SU-DHL-6 (cell line): ENCODE measurements around the gene IRGM.
"Not testable (repeated sequence)": the region's sequence is repeated elsewhere in the genome, so short reads cannot be mapped to it uniquely, and the experiment has no call there.

Experiments
- H2AFZ ChIP-seq: fragments of 200-600 bp; sonication (generic); 2 replicates; pipeline ENCODE4 v1.6.1; 2014; ENCODE audit warnings: low read depth, mild to moderate bottlenecking, moderate library complexity, mixed read lengths, antibody characterized with exemption, low read length; ENCODE audit not compliant: severe bottlenecking
- H3F3A ChIP-seq: fragments of 200-600 bp; shearing (Covaris generic); 2 replicates; pipeline ENCODE4 v1.6.0; 2016; ENCODE audit warnings: antibody characterized with exemption, mild to moderate bottlenecking; ENCODE audit not compliant: insufficient read depth
- H3K27ac ChIP-seq: fragments of 200-600 bp; sonication (generic); 2 replicates; pipeline ENCODE4 v1.5.1; 2016; ENCODE audit warnings: low read depth, mild to moderate bottlenecking, low read length, moderate library complexity, mixed read lengths
- H3K27me3 ChIP-seq: fragments of 200-600 bp; sonication (generic), shearing (Covaris generic); 2 replicates; pipeline ENCODE4 v1.6.0; 2014; ENCODE audit warnings: mild to moderate bottlenecking, low read length
- H3K36me3 ChIP-seq: fragments of 200-600 bp; sonication (generic); 2 replicates; pipeline ENCODE4 v1.6.1; 2014; ENCODE audit warnings: mild to moderate bottlenecking, low read length, mixed read lengths
- H3K4me2 ChIP-seq: fragments of 300-600, 200-600 bp; shearing (Covaris generic), sonication (generic); 2 replicates; pipeline ENCODE4 v1.6.0; 2014; ENCODE audit warnings: low read length, low read depth, mild to moderate bottlenecking; ENCODE audit not compliant: poor library complexity, severe bottlenecking
- H3K4me3 ChIP-seq: fragments of 200-600 bp; sonication (generic); 2 replicates; pipeline ENCODE4 v1.5.1; 2014; ENCODE audit warnings: antibody characterized with exemption, low read length, mild to moderate bottlenecking, mixed read lengths; ENCODE audit not compliant: insufficient read depth, poor library complexity, severe bottlenecking
- H3K79me2 ChIP-seq: fragments of 200-600 bp; sonication (generic); 2 replicates; pipeline ENCODE4 v1.6.1; 2014; ENCODE audit warnings: mild to moderate bottlenecking, low read length, moderate library complexity; ENCODE audit not compliant: insufficient read depth
- H3K9ac ChIP-seq: fragments of 200-600 bp; sonication (generic); 2 replicates; pipeline ENCODE4 v1.7.0; 2014; ENCODE audit warnings: mild to moderate bottlenecking, low read length
- H3K9me2 ChIP-seq: fragments of 200-600 bp; sonication (generic); replicated peaks from 2 replicates; pipeline ENCODE4 v1.6.1; 2014; ENCODE audit warnings: low read length; ENCODE audit not compliant: insufficient read depth
- H3K9me3 ChIP-seq: fragments of 200-600 bp; sonication (generic); 2 replicates; pipeline ENCODE4 v1.6.1; 2014; ENCODE audit warnings: low read length, mixed read lengths; ENCODE audit not compliant: insufficient read depth
- H4K20me1 ChIP-seq: fragments of 200-600 bp; sonication (generic); 2 replicates; pipeline ENCODE4 v1.6.1; 2014; ENCODE audit warnings: low read depth, mild to moderate bottlenecking, antibody characterized with exemption, low read length, moderate library complexity, mixed read lengths
- EZH2phosphoT487 ChIP-seq: fragments of 200-600 bp; sonication (generic), shearing (Covaris generic); conservative IDR thresholded peaks from 2 replicates; pipeline ENCODE4 v1.6.1; 2018; ENCODE audit warnings: mild to moderate bottlenecking, antibody characterized with exemption, low read length, moderate library complexity, mixed read lengths
- TF ChIP-seq, protein P1 (sequence below): fragments of 200-600 bp; sonication (generic); IDR thresholded peaks from one replicate; pipeline ENCODE4 v1.5.1; 2017; ENCODE audit warnings: antibody characterized with exemption, mild to moderate bottlenecking, low read length, moderate library complexity; ENCODE audit not compliant: insufficient read depth, poor library complexity, severe bottlenecking

The IRGM gene

GRCh38 chr5:150851039-150851438 is 4.7 kb downstream of the IRGM start:
- no peaks in the 10 kb centered on the region for H4K20me1 ChIP-seq
- H3K36me3 ChIP-seq = no peaks in the 10 kb centered on the region
- no peak overlapping the region for H3K9ac ChIP-seq
- H3K4me3 ChIP-seq = no peak overlapping the region
- no peak overlapping the region for H2AFZ ChIP-seq
- no peaks in the 10 kb centered on the region for H3K27me3 ChIP-seq
- H3K27ac ChIP-seq = no peak overlapping the region
- no peak overlapping the region for H3K4me2 ChIP-seq
- no peaks in the 10 kb centered on the region for H3K9me2 ChIP-seq
- no peaks in the 10 kb centered on the region for H3F3A ChIP-seq
- no peaks in the 10 kb centered on the region for H3K9me3 ChIP-seq
- TF ChIP-seq EZH2phosphoT487 = no peak
- TF ChIP-seq, protein P1, sequence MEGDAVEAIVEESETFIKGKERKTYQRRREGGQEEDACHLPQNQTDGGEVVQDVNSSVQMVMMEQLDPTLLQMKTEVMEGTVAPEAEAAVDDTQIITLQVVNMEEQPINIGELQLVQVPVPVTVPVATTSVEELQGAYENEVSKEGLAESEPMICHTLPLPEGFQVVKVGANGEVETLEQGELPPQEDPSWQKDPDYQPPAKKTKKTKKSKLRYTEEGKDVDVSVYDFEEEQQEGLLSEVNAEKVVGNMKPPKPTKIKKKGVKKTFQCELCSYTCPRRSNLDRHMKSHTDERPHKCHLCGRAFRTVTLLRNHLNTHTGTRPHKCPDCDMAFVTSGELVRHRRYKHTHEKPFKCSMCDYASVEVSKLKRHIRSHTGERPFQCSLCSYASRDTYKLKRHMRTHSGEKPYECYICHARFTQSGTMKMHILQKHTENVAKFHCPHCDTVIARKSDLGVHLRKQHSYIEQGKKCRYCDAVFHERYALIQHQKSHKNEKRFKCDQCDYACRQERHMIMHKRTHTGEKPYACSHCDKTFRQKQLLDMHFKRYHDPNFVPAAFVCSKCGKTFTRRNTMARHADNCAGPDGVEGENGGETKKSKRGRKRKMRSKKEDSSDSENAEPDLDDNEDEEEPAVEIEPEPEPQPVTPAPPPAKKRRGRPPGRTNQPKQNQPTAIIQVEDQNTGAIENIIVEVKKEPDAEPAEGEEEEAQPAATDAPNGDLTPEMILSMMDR = no peak
- no peaks in the 10 kb centered on the region for H3K79me2 ChIP-seq

DNA sequence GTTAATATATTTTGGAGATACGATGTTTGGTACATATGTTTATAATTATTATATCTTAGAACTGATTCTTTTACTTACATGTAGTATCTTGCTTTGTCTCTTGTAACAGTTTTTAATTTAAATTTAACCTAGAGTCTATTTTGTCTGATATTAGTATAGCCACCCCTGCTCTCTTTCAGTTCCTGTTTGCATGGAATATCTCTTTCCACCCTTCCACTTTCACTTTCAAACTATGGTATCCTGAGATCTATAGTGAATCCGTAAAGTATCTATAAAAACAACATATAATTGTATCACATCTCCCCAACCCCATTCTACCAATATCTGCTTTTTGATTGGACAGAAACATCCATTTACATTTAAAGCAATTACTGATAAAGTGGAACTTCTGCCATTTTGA is 7.2 kb downstream of the IRGM start:
- H4K20me1 ChIP-seq = no peaks in the 10 kb centered on the region

DNA sequence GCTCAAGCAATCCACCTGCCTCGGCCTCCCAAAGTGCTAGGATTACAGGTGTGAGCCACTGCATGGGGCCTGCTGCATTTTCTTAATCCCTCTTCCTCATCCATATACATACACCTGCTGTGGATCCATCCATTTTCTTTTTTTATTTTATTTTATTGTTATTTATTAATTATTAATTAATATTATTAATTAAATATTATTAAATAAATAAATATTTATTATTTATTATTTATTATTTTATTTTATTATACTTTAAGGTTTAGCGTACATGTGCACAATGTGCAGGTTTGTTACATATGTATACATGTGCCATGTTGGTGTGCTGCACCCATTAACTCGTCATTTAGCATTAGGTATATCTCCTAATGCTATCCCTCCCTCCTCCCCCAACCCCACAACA is 10.4 kb downstream of the IRGM start:
- H3K4me2 ChIP-seq, H3K27ac ChIP-seq, H3K36me3 ChIP-seq, H3F3A ChIP-seq, H3K4me3 ChIP-seq, H2AFZ ChIP-seq, H3K27me3 ChIP-seq, H3K9me2 ChIP-seq, H3K9ac ChIP-seq, H3K9me3 ChIP-seq, H4K20me1 ChIP-seq, H3K79me2 ChIP-seq: not testable (repeated sequence)

More for the DNA sequence above, 7.2 kb downstream of the IRGM start:
- H3K9me3 ChIP-seq = no peaks in the 10 kb centered on the region
- no peak overlapping the region for H3K4me3 ChIP-seq
- H2AFZ ChIP-seq = no peak overlapping the region
- no peaks in the 10 kb centered on the region for H3K79me2 ChIP-seq
- H3K36me3 ChIP-seq = no peaks in the 10 kb centered on the region
- no peaks in the 10 kb centered on the region for H3K27me3 ChIP-seq
- no peak overlapping the region for H3K4me2 ChIP-seq
- no peaks in the 10 kb centered on the region for H3K9me2 ChIP-seq
- no peak for TF ChIP-seq EZH2phosphoT487
- TF ChIP-seq, protein P1 = no peak
- H3K9ac ChIP-seq = no peak overlapping the region
- no peaks in the 10 kb centered on the region for H3F3A ChIP-seq
- H3K27ac ChIP-seq = no peak overlapping the region

DNA sequence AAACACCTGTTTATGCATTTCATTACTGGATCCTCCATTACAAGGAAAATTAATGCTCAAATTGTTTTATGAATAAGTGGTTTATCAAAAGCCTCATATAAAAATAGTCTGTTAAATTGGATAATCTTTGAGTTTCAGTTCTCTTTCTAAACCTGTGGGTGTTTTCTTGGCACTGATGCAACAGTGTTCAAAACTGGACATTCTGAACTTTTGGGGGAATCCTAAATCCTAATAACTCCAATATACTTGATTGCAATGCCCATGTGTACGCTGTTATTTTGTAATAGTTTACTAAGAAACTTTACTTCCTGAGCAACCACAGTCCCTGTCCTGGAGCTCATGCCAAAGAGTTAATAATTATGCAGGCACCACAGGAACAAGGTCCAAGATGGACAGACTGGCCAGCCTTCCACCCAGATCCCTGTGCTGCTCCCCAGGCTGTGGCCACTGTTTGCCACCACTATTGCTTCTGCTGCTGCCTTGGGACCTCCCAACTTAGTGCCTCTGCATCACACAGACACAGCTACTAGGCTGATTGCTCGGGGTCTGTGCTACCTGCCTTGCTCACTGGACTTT is 14.0 kb downstream of the IRGM start:
- H3K9me3 ChIP-seq = no peaks in the 10 kb centered on the region
- H3F3A ChIP-seq = no peaks in the 10 kb centered on the region
- no peak overlapping the region for H3K4me2 ChIP-seq
- H4K20me1 ChIP-seq = no peaks in the 10 kb centered on the region
- H3K27me3 ChIP-seq = no peaks in the 10 kb centered on the region
- TF ChIP-seq EZH2phosphoT487 = no peak
- TF ChIP-seq, protein P1 = no peak
- no peak overlapping the region for H3K9ac ChIP-seq
- no peaks in the 10 kb centered on the region for H3K9me2 ChIP-seq
- no peak overlapping the region for H3K4me3 ChIP-seq
- H3K79me2 ChIP-seq = no peaks in the 10 kb centered on the region
- no peak overlapping the region for H3K27ac ChIP-seq
- no peak overlapping the region for H2AFZ ChIP-seq
- no peaks in the 10 kb centered on the region for H3K36me3 ChIP-seq
